22Rv1 (cell line): ENCODE results near the gene IL17RE.

ENCODE experiments used
- ZFX ChIP-seq: fragments of 450-650 bp; IDR thresholded peaks from 2 replicates; pipeline ENCODE4 v1.6.1; 2017; ENCODE audit warnings: antibody characterized with exemption, borderline replicate concordance
- TF ChIP-seq, protein P1 (sequence below): fragments of 450-650 bp; IDR thresholded peaks from 2 replicates; pipeline ENCODE4 v1.5.1; 2017; ENCODE audit warnings: mild to moderate bottlenecking

DNA sequence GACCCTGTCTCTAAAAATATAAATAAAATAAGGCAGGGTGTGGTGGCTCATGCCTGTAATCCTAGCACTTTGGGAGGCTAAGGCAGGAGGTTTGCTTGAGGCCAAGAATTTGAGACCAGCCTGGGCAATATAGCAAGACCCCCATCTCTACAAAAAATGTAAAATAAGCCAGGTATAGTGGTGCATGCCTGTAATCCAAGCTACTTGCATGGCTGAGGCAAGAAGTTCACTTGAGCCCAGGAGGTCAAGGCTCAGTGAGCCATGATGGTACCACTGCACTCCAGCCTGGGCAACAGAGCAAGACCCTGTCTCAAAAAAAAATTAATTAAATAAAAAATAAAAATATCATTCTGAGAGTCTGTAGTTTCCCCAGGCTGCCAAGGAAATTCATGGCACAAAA is 16.3 kb upstream of the IL17RE start:
- TF ChIP-seq, protein P1, sequence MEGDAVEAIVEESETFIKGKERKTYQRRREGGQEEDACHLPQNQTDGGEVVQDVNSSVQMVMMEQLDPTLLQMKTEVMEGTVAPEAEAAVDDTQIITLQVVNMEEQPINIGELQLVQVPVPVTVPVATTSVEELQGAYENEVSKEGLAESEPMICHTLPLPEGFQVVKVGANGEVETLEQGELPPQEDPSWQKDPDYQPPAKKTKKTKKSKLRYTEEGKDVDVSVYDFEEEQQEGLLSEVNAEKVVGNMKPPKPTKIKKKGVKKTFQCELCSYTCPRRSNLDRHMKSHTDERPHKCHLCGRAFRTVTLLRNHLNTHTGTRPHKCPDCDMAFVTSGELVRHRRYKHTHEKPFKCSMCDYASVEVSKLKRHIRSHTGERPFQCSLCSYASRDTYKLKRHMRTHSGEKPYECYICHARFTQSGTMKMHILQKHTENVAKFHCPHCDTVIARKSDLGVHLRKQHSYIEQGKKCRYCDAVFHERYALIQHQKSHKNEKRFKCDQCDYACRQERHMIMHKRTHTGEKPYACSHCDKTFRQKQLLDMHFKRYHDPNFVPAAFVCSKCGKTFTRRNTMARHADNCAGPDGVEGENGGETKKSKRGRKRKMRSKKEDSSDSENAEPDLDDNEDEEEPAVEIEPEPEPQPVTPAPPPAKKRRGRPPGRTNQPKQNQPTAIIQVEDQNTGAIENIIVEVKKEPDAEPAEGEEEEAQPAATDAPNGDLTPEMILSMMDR = no peak
- TF ChIP-seq ZFX = no peak
